Tibial artery (tissue), 4 donors: ENCODE results near the gene GSTM4.
A peak's percentile ranks its signal among the peaks of the same experiment; 100 is the strongest.

ENCODE experiments used
- DNase-seq, 2 donors: peaks; one replicate each; pipeline ENCODE4 v3.0.0-alpha.2; 2019
- H3K27ac ChIP-seq, 2 donors: fragments of 200-600 bp; sonication (generic) in 1 of 2; 1 replicate in 1 of 2; 2 replicates in 1 of 2; pipeline ENCODE4 v1.5.1; 2018 to 2019; ENCODE audit warnings: mild to moderate bottlenecking in 1 of 2
- H3K27me3 ChIP-seq, 2 donors: fragments of 200-600 bp; sonication (generic) in 1 of 2; one replicate each; pipeline versions ENCODE4 v1.5.1 to v1.6.0; 2016 to 2019
- H3K36me3 ChIP-seq, 3 donors: fragments of 200-600 bp; sonication (generic) in 2 of 3; one replicate each; pipeline ENCODE4 v1.5.1; 2016 to 2019; ENCODE audit warnings: mild to moderate bottlenecking in 2 of 3
- H3K4me1 ChIP-seq, 4 donors: fragments of 200-600 bp; sonication (generic) in 2 of 4; 1 replicate in 3 of 4; 2 replicates in 1 of 4; pipeline ENCODE4 v1.5.1; 2016 to 2019
- H3K4me3 ChIP-seq, 2 donors: fragments of 200-600 bp; sonication (generic) in 1 of 2; 1 replicate in 1 of 2; 2 replicates in 1 of 2; pipeline ENCODE4 v1.5.1; 2018 to 2019; ENCODE audit warnings: mild to moderate bottlenecking in 2 of 2
- H3K9me3 ChIP-seq, 3 donors: fragments of 200-600 bp; sonication (generic) in 1 of 3; one replicate each; pipeline ENCODE4 v1.5.1; 2016 to 2019
- CTCF ChIP-seq, 2 experiments: fragments of 200-600 bp in 1 of 2; fragments of 450-650 bp in 1 of 2; IDR thresholded peaks; one replicate each; pipeline ENCODE4 v1.5.1; 2017 to 2019; ENCODE audit warnings: antibody characterized with exemption in 2 of 2, mild to moderate bottlenecking in 1 of 2, moderate library complexity in 1 of 2
- intact Hi-C: fragments of 100-400 bp; cut with DNase I; formaldehyde crosslinking; loops from one replicate; pipeline ENCODE4 v1.15.0; 2023; ENCODE audit warnings: low total_unique reads

The GSTM4 gene

GRCh38 chr1:109627692-109628399 lies 28.1 kb upstream of the GSTM4 start:
- Histone ChIP-seq H3K4me1 (peaks cover 0 to 22% (median 16%) of the 10 kb centered on the region in 4 donors), H3K27ac (no peak overlapping the region), H3K4me3 (no peak overlapping the region), H3K27me3 (no peaks in the 10 kb centered on the region), H3K9me3 (no peaks in the 10 kb centered on the region), H3K36me3 (peaks cover 27 to 72% (median 53%) of the 10 kb centered on the region in 3 donors)
- intact Hi-C loops = no loop called here
- DNase-seq = peak in 1 of 2 donors; percentile 60
- TF ChIP-seq CTCF (IDR thresholded peaks at IDR 0.05) = no peak

GRCh38 chr1:109628540-109629321 lies 27.2 kb upstream of the GSTM4 start:
- no peaks in the 10 kb centered on the region for H3K27me3 ChIP-seq
- H3K9me3 ChIP-seq = no peaks in the 10 kb centered on the region
- peak in 1 of 2 donors; percentile 60 for DNase-seq
- TF ChIP-seq CTCF (IDR thresholded peaks at IDR 0.05) = no peak
- peaks cover 27 to 72% (median 53%) of the 10 kb centered on the region in 3 donors for H3K36me3 ChIP-seq
- intact Hi-C loops = no loop called here
- no peak overlapping the region for H3K4me3 ChIP-seq
- H3K4me1 ChIP-seq = peaks cover 0 to 14% (median 8%) of the 10 kb centered on the region in 4 donors
- no peak overlapping the region for H3K27ac ChIP-seq

GRCh38 chr1:109629372-109630030 lies 26.4 kb upstream of the GSTM4 start:
- TF ChIP-seq CTCF (IDR thresholded peaks at IDR 0.05) = no peak
- DNase-seq = peak in 1 of 2 donors; percentile 55
- intact Hi-C loops = no loop called here
- Histone ChIP-seq H3K4me1 (peaks cover 0 to 6% (median 1%) of the 10 kb centered on the region in 4 donors), H3K36me3 (peaks cover 27 to 72% (median 53%) of the 10 kb centered on the region in 3 donors), H3K4me3 (no peak overlapping the region), H3K27ac (no peak overlapping the region), H3K27me3 (no peaks in the 10 kb centered on the region), H3K9me3 (no peaks in the 10 kb centered on the region)

- Histone ChIP-seq H3K4me1 (no peaks in the 10 kb centered on the region), H3K27ac (no peak overlapping the region), H3K36me3 (peaks cover 27 to 71% (median 53%) of the 10 kb centered on the region in 3 donors), H3K9me3 (no peaks in the 10 kb centered on the region), H3K4me3 (no peak overlapping the region), H3K27me3 (no peaks in the 10 kb centered on the region)
- peak in 1 of 2 donors; percentile 65 for DNase-seq
- TF ChIP-seq CTCF (IDR thresholded peaks at IDR 0.05) = peak in 1 of 2 experiments; percentile 41
- intact Hi-C loops = no loop called here
Measured at GRCh38 chr1:109630081-109630897, 25.6 kb upstream of the GSTM4 start.
